ENCODE measurements around the gene NUP93.

DNA sequence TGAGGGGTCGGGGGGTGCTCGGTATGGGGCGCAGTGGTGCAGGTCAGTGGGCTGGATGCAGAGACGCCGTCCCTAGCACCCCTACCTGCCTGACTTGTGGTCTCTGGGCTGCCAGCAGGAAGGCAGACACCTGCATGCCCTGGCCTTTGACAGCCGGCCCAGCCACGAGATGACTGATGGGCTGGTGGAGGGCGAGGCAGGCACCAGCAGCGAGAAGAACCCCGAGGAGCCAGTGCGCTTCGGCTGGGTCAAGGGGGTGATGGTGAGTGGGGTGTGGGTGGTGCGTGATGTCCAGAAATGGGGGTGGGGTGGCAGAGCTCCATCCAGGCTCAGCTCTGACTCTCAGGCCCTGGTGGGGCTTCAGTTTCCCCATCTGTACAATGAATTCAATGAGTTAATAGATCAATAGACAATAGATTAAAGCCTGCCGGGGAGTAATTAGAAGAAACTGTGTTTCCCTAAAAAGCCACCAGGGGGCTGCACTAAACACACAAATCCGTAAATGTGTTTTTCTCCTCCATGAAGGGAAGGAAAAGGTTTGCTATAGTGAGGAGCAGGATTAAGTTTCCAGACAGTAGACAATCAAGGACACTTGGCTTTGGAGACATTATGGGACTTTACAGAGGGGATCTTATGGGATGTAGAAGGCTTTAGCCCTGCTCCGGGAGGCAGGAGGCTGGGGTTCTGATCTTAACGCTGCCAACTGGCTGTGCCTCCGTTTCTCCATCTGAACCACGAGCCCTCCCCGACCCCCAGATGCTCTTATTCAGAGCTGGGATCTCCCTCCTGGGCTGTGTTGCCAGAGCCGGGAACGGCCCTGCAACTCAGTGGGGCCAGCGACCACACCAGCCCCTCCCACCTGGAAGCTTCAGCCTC lies 137.3 kb downstream of the NUP93 start:
- TF ChIP-seq EZH2 (IDR thresholded peaks at IDR 0.05) (no peak), POLR2AphosphoS5 (IDR thresholded peaks at IDR 0.05; ENCODE audit: borderline replicate concordance, low read depth, low read length) (no peak), FOXP2 (optimal IDR thresholded peaks at IDR 0.05; ENCODE audit: control extremely low read depth, extremely low read length, insufficient read depth) (no peak)
